DMS114 treated with DMSO at 0.1 percent for 48 hours (cell line): ENCODE results near the gene RASA3.

ENCODE experiments used
- DNase-seq: peaks from one replicate; lab custom pipeline; 2025; ENCODE audit not compliant: unreplicated experiment; lab: John Stamatoyannopoulos, UW

Gene RASA3

DNA sequence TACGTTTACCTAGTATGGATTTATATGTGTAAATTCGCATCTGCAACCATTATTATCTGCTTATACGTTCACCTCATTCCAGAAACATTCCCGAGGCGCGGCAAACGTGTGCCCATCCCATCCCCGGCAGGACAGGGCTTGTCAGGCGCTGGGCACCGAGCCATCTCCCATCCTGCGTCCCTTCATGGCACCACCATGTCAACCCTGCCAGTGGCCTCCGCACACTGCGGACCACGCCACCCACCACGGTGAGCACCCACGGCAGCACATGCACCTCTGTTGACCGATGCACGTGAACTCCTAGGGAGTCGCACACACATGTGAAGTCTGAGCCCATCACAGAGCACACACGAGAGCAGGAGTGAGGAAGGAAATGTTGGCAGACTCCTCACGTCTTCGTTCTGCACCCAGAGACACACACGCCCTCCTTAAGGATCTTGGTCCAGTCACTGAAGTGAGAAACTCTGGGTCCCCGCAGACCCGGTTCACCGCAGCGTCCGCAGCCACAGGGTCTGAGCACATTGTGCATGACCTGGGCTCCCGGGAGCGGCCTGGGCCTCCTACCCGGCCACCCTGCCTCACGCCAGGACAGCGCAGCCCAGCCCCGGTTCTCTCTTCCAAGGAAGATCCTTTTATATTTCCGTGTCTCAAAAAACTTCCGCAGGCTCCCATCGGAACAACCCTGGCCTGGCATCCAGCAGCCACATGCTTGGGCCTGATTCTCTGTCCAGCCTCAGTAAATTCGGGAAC, 90.2 kb downstream of the RASA3 start:
- DNase-seq: no peak

DNA sequence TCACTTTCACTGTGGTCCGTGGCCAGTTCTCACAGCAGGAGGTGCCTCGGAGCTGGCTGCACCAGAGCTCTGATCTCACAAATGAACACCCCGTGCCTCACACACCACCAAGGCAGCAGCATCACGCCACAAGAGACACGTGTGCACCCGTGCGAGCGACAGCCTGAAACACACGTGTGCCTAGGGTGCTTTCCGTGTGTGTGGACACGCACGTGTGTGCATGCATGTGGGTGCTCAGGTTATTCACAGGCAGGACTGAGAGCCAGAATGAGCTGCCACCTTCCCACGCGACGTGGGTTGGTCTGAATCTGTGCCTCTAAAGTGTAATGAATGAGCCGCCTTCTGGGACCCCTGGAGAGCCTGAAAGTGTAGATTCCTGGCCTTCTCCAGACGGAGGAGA, 90.9 kb downstream of the RASA3 start:
- DNase-seq: no peak

DNA sequence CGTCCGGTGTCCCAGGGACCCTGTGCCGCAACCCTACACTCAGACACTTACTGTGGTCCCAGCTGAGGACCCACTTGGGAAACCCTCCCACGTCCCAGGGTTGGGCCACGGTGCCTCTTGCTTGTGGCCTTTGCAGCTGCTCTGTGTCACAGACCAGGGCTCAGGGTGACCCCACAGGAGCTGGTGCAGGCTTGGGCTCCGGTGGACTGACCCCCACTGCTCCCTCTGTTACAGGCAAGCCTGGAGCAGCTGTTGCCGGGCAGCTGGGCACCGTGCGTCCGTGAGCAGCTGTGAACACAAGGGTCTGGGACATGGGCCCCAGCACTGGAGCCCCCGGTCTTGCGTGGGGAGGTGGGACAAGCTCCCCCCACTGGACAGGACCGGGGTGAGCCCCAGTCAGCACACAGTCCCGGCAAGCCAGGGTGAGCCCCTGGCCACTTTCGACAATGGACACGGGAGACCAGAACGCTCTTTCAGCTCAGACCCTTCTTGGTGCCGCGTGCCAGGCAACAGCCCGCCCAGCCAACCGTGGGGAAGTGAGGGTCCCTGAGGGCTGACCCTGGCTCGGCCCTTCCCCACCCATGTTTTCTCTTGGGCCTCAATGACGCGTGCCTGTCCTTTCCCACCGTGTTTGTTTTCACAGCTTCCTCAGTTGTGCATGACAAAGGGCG, 92.8 kb downstream of the RASA3 start:
- no peak for DNase-seq

DNA sequence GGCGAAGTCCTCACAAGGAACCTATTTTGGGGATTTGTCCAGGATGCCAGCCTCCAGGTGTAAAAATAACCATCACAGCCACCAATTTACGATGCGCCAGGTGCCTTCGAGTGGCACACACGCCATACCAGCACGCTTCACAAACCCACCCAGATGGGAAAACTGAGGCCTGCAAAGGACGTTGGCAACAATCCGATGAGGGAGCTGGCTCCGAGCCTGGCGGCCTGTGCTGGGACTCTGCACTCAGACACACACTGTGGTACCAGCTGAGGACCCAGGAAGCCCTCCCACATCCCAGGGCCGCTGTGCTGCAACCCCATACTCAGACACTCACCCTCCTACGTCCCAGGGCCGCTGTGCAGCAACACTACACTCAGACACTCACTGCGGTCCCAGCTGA, 93.5 kb downstream of the RASA3 start:
- DNase-seq: no peak

DNA sequence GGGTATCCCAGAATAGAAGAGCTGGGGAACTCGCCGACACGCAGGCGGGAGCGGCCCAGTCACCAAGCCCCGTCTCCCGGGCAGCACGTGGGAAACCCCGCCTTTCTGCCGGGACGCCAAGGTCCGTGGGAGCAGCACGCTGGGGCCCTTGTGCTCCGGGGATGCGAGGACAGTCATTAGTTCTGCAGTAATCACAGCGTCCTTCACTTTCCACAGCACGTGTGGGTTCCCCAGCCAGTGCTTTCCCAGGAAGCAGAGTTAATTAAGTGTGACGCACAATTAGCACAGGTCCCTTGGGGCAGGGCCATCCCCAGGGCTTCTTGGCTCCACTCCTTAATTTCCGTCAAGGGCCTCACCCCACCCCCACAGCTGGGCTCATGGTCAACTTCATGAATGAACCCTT, 94.2 kb downstream of the RASA3 start:
- DNase-seq: no peak

DNA sequence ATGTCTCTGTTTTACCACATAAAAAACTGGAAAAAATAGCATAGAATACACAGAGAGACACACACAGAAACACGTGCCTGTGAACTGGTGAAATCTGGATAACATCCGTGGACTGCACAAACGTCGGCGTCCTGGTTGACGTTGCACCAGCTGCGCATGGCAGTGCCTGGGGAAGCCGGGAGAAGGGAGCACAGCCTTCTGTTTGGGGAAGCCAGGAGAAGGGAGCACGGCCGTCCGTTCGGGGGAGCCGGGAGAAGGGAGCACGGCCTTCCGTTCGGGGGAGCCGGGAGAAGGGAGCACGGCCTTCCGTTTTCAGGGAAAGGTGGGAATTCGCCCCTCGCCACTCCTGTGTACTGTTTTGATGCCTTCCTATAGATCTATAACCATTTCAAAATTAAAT, 94.7 kb downstream of the RASA3 start:
- no peak for DNase-seq

DNA sequence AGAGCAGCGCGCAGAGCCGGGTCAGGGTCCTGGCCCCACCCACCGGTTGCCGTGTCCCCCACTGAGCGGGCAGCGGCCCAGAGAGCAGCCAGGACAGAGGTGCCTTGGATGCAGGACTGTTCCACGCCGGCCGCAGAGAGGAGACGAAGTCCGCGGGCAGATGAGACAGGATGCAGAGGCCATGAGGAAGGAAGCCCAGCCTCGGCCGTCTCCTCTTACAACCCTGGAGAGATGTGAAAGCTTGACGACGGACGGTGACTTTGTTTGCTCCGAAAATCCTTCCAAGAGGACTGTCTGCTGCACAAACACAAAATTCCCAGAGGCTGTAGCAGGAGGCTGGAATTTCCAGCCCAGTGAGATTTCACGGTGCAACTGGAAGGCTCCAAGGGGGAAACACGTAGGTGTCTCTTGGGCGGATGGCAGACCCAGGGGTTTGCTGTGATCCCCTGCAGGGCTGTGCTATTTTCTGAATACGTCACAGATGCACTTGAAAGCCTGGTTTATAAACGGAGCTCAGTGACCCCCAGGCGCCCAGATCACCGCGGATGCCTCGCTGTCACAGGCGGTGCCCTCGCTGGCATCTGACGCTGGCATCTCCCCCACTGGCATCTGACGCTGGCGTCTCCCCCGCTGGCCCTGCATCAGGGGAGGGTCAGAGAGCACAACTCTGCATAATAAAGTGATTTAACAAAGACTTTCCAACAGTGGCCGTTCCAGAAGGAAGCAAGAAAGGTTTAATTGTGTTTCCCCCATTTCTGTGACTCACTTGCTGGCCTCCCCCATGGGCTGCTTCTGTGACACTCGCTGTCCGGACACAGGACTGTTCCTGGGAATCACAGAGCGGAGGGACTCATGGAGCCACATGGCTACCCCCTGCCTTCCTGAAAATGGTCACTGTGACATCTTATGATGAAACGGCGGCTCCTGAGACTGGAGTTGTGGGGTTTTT, 96.6 kb downstream of the RASA3 start:
- DNase-seq: no peak

DNA sequence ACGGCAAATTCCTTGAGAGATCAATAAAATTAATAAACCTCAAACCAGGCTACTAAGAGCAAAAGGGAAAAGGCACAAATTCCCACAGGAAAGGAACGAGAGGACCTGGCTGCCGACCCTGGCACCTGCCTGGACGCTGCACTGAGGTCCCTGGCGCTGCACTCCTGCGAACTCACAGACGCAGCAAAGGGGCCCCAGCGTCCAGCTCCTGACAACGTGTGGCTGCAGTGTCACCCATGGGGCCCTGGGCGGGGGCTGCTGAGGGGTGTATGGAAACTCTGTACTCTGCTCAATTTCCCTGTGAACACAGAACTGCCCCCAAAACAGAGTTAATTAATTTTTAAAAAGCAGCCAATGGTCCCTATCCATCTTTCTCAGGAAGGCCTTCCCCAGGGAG, 97.2 kb downstream of the RASA3 start:
- DNase-seq: no peak

DNA sequence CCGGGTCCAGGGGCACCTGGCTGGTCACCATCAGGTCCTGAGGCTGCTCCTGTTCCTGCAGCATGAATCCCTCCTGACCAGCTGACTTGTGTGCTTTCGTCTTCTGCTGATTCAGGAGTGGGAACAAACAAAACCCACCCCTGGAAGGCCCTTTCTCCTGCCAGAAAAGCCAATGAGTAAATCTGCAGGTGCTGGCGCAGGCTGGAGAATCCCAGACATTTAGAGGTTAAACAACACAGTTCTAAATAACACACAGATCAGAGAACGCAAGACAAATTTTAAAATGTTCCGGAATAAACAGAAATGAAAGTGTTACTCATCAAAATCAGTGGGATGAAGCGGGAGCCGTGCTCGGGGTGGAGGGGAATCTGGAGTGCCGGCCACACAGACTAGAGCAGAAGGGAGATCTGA, 97.9 kb downstream of the RASA3 start:
- DNase-seq: no peak

DNA sequence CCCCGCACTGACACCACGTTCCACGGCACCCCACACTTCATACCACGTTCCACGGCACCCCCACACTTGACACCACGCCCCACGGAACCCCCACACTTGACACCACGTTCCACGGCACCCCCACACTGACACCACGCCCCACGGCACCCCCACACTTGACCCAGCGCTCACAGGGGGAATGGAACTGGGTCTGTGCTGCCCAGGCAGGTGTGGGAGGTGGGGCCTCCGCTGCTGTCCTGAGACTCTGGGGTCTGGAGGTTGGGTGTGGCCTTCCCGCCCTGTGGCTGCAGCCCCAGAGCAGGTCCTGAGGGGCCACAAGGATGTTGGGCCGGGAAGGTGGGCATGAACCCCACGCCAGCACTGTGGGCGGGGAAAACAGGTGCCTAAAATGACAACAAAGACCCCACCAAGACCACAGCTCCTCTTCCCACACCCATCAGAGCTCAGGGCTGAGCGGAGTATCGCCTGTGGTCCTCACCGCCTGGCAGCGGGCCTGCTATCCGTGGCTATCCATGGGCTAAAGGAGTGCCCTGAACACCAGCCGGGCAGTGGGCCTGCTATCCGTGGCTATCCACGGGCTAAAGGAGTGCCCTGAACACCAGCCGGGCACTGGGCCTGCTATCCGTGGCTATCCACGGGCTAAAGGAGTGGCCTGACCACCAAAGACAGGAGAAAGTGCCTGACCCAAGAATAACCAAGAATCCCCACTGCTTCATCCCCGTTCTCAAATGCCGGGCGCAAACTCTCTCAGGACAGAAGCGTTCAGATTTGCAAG, 98.7 kb downstream of the RASA3 start:
- DNase-seq: no peak

DNA sequence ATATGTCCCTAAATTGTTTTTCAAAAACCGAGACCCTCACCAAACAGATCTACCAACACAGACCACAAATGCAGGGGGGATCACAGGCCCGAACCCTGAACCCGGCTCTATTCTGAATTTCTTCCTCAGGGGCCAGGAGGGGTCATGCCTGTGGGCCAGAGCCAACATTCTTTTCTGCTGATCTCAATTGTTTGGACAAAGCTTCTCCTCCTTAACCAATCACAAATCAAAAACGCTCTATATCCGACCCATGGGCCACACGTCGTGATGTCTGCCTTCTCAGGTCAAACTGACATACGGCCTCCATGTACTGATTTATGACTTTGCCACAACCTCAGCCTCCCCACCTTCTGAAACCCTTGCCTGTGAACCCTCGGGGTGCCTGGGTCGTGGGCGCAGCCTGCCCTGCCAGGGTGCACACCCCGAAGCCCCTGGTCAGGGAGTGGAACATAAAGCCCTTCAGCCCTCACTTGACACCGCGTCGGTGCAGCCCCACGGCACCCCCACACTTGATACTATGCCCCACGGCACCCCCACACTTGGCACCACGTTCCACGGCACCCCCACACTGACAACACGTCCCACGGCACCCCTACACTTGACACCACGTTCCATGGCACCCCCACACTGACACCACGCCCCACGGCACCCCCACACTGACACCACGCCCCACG, 100.2 kb downstream of the RASA3 start:
- DNase-seq: no peak

DNA sequence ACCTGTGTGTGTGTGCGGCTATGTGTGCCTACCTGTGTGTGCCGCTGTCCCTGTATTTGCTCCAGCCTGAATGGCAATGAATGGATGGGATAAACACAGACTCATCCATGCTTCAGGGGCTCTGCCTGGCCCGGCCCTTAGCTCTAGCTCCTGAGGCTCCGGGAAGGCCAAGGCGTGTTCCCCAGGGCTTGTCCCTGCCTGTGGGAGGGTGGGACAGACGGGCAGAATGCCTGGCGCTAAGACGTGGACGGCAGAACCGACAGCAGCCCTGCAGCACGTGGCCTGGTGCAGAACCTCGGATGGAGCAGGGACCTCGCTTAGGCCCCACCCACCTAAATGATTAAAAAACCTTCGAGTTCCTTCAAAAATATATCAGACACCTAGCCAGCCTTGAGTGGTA, 100.8 kb downstream of the RASA3 start:
- no peak for DNase-seq

DNA sequence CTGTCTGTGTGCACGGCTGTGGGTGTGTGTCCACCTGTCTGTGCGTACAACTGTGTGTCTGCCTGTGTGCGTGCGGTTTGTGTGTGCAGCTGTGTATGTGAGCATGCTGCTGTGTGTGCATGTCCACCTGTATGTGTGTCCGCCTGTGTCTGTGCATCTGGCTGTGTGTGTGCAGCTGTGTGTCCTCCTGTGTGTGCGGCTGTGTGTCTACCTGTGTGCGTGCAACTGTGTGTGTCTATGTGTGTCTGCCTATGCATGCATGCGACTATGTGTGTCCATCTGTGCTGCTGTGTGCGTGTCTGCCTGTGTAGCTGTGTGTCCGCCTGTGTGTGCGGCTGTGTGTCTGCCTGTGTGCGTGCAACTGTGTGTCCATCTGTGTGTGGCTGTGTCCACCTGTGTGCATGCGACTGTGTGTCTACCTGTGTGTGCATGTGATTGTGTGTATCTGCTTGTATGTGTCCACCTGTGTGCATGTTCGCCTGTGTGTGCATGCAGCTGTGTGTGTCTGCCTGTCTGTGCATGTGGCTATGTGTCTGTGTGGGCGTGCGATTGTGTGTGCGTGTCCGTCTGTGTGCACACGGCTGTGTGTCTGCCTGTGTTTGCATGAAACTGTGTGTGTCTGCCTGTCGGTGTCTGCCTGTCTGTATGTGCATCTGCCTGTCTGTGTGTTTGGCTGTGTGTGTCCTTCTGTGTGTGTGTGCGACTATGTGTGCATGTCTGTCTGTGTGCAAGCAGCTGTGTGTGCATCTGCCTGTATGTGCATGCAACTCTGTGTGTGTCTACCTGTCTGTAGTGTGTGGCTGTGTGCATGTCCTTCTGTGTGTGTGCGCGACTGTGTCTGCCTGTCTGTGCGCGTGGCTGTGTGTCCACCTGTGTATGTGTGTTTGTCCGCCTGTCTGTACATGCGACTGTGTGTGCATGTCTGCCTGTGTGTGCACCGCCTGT, 101.5 kb downstream of the RASA3 start:
- DNase-seq: no peak

DNA sequence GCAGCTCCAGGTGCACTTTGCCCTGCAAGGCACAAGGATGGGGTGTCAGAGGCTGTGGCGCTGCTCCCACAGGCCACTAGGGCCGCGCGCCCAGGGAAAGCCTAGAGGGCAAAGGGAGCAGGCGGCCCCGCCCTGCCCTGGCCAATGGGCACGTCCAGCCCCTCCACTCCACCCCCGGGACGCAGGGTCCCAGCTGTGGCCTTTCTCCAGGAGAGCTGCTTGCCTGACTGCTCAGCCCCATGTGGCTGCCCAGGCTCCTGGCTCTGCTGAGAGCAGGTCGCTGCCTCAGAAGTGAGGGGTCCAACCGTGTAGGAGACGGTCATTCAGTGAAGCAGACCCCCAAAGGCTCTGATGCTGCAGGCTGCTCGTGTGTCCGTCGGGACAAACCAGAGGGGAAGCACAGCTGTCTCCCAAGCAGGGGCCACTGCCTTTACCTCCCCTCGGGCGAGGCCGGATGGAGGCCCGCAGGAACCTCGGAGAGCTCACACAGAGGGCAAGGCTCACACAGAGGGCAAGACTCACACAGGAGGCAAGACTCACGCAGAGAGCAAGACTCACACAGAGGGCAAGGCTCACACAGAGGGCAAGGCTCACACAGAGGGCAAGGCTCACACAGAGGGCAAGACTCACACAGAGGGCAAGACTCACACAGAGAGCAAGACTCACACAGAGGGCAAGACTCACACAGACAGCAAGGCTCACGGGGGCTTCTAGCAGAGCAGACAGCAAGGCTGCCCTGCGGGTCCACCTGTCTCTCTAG, 102.4 kb downstream of the RASA3 start:
- DNase-seq: no peak

DNA sequence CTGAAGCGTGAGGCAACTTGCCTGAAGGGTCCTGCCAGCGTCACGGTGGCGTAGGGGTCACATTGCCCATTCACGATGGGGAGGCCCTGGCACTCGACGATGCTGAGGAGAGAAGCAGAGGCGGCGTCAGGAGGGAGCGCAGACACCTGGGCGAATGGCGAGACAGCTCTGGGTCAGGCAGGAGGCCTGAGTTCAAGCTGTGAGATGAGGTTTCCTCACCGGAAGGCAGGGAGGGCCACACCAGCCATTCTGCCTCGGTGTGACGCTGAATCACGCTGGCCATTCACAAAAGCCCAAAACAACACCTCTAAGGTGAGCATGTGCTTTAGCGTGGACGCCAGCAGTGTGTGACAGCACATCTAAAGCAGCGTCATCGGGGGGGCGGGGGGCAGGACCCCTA, 104.6 kb downstream of the RASA3 start:
- DNase-seq: no peak

DNA sequence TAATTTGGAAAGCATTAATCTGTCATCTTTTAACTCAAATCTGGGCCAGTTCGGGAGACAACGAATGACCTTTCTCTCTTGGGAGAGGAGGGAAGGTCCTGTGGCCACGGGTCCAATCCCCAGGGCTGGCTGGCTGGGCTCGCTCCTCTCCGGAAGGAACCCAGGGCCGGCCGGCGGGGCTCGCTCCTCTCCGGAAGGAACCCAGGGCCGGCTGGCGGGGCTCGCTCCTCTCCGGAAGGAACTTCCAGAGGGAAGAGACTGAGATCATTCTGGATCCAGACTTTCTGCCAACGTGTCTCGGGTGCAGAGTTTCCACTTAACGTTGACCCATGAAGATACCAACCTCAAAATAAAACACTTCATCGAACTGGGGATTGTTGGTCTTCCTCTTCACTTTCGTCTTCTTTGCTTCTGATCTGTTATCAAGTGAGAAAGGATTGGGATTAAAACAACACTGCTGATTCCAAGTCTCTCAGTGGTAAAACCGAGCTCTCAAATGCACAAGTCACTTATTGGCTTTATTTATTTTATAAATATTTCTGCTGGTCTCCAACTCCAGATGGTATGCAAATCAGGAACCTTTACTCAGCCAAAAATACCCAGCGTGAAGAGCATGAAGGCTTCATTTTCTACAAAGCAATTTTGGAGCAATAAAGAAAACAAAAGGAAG, 105.2 kb downstream of the RASA3 start:
- DNase-seq: no peak

DNA sequence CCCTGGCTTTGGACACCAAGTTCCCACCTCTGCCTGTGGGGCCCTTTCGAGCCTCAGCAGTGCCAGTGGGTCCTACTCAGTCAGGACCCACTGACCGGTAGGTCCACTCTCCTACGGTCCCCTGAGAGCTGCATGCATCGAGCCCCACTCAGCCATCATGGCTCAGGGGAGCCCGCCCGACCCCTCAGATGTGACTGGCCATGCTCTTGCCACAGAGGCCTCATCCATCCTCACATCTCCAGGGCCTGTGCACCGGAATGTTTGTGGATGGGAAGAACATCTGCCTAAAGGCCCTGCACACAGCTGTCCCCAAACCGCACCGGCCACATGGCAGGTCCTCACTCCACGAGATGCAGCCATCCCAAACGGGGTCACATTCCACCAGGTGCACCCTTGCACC, 105.9 kb downstream of the RASA3 start:
- DNase-seq: no peak
